HL-60/S4 treated with phorbol 12-myristate 13-acetate at 8.2 ng/mL for 4 days and 3 days (cell line): Measurements from ENCODE around the gene BST1.

Source experiments
- in situ Hi-C: fragments of 300-500 bp; cut with MboI; formaldehyde crosslinking; loops from 2 replicates; pipeline ENCODE4 v1.15.0; 2022; ENCODE audit warnings: low sequenced_read_pairs

BST1 gene

DNA sequence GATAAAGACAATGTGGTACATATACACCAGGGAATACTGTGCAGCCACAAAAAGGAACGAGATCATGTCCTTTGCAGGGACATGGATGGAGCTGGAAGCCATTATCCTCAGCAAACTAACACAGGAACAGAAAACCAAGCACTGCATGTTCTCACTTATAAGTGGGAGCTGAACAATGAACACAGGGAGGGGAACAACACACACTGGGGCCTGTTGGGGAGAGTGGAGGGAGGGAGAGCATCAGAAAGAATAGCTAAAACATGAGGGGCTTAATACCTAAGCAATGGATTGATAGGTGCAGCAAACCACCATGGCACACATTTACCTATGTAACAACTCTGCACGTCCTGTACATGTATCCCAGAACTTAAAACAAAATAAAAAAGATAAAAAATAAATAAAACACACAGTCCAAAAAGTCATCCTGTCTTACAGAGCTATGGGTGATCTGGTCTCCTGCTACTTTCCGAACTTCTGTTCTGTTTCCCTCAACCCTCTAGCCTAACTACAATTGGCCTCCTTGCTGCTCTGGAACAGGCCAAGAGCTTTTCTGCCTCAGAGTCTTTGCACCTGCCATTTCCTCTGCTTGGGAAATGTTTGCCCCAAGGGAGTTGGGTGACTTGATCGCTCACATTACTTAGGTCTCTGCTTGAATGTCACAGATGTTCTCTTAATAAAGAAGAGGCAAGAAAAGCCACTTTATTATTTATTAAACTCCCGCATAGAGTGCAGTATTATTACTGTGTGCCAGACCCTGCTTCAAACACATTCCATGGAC is 74.2 kb downstream of the BST1 start:
- in situ Hi-C loops: no loop called here

GRCh38 chr4:15777697-15778288 is 74.9 kb downstream of the BST1 start:
- in situ Hi-C loops: no loop called here

GRCh38 chr4:15778289-15779241 is 75.7 kb downstream of the BST1 start, which contains the start of gene CD38:
Gene CD38 (plus strand): TSS chr4:15778328. CDS start chr4:15778415, 87 bp downstream.
- in situ Hi-C loops: no loop called here

DNA sequence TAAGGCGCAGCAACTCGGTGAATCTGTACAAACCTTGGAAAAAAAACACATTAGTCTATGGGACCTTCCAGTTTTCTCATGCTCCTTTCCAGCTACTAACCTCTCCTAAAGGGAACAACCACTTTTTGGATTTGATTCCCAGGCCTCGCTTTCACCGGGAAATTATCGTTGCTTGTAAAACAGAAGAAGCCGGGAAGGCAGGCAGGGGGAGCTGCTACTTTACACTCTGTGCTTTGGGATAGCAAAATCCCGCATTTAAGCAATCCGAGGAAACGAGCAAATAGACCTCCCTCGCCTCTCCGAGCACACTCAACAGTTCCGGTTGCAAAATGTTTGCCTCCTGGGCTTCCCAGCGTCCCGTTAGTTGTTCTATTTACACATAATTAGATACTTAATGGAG is 76.4 kb downstream of the BST1 start:
- in situ Hi-C loops: no loop called here

DNA sequence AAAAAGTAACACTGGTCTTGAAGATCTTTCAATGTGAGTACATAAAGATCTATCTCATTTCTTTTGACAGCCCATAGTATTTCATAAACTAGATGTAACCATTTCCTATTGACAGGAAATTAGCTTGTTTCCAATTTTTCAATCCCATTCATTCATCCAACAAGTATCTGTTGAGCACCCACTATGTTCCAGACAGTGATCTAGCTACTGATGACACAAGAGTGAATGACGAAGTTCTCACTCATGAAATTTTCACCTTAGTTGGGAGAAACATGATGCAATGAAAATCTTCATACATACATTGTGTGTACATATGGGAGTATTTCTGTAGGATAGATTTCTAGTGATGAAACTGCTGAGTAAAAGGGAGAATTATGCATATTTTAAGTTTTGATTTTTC is 76.9 kb downstream of the BST1 start:
- in situ Hi-C loops: no loop called here

DNA sequence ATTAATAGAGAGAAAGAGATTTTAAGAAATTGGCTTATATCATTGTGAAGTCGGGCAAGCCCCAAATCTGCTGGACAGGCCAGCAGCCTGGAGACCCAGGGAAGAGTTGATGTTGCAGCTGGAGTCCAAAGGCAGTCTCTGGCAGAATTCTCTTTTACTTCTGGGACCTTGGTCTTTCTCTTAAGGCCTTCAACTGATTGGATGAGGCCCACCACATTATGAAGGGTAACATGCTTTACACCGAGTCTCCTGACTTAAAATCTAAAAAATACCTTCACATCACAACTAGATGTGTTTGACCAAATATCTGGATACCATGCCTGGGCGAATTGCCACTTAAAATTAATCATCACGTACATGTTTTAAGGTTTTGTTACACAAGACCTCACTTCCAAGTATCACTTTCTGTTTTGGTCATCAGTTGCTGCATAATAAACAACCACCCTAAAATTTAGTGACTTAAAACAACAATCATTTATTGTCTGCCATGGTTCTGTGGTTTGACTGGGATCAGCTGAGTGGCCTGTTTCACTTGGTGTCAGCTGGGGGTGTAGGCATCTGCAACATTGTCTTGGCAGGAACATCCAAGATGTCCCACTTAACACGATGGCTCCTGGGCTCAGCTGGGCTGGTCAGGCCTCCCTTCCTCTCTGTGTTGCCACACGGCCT is 78.7 kb downstream of the BST1 start:
- in situ Hi-C loops: no loop called here
